Right atrium auricular region (tissue), 2 donors: ENCODE measurements around the gene KDM6B. TPM values are rescaled to one million over a fixed set of nuclear protein-coding genes. Genes with fewer than 3 reads are reported as not detected.
A peak's percentile ranks its signal among the peaks of the same experiment; 100 is the strongest.

Experiments used
- DNase-seq: peaks from one replicate; pipeline ENCODE4 v3.0.0-alpha.2; 2019; ENCODE audit warnings: low spot score
- H3K27ac ChIP-seq, 2 donors: fragments of 200-600 bp; sonication (generic); 1 replicate in 1 of 2; 2 replicates in 1 of 2; pipeline ENCODE4 v1.5.1; 2016 to 2019
- H3K27me3 ChIP-seq, 2 donors: fragments of 200-600 bp; sonication (generic); one replicate each; pipeline versions ENCODE4 v1.5.1 to v1.6.0; 2017 to 2019
- H3K36me3 ChIP-seq: fragments of 200-600 bp; sonication (generic); one replicate; pipeline ENCODE4 v1.5.1; 2016
- H3K4me1 ChIP-seq, 2 donors: fragments of 200-600 bp; sonication (generic); one replicate each; pipeline versions ENCODE4 v1.5.1 to v1.6.0; 2017 to 2019
- H3K4me3 ChIP-seq, 2 donors: fragments of 200-600 bp; sonication (generic); 1 replicate in 1 of 2; 2 replicates in 1 of 2; pipeline ENCODE4 v1.5.1; 2017 to 2019; ENCODE audit warnings: mild to moderate bottlenecking in 1 of 2, moderate library complexity in 1 of 2
- H3K9me3 ChIP-seq, 2 donors: fragments of 200-600 bp; sonication (generic); one replicate each; pipeline ENCODE4 v1.5.1; 2019
- total RNA-seq, 2 donors: library from RNA; depleted of rRNA; stranded (reverse); fragments of >200 nt; gene quantifications; one replicate each; pipeline ENCODE4 v1.1.0, GENCODE V29; 2016
- TF ChIP-seq, protein P1 (sequence below), 2 donors: fragments of 200-600 bp; sonication (generic); IDR thresholded peaks; one replicate each; pipeline ENCODE4 v1.5.1; 2019; ENCODE audit warnings: antibody characterized with exemption in 2 of 2

The KDM6B gene
- total RNA-seq, 2 donors from 2014 or later: 11.0 to 11.1 TPM

GRCh38 chr17:7880076-7880868 is 46.3 kb downstream of the KDM6B start:
- no peaks in the 10 kb centered on the region for H3K36me3 ChIP-seq
- no peak overlapping the region for H3K4me3 ChIP-seq
- H3K4me1 ChIP-seq: peaks cover 0 to 10% of the 10 kb centered on the region in 2 donors
- TF ChIP-seq, protein P1, sequence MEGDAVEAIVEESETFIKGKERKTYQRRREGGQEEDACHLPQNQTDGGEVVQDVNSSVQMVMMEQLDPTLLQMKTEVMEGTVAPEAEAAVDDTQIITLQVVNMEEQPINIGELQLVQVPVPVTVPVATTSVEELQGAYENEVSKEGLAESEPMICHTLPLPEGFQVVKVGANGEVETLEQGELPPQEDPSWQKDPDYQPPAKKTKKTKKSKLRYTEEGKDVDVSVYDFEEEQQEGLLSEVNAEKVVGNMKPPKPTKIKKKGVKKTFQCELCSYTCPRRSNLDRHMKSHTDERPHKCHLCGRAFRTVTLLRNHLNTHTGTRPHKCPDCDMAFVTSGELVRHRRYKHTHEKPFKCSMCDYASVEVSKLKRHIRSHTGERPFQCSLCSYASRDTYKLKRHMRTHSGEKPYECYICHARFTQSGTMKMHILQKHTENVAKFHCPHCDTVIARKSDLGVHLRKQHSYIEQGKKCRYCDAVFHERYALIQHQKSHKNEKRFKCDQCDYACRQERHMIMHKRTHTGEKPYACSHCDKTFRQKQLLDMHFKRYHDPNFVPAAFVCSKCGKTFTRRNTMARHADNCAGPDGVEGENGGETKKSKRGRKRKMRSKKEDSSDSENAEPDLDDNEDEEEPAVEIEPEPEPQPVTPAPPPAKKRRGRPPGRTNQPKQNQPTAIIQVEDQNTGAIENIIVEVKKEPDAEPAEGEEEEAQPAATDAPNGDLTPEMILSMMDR (IDR thresholded peaks at IDR 0.05): no peak
- no peaks in the 10 kb centered on the region for H3K27me3 ChIP-seq
- no peak overlapping the region for H3K27ac ChIP-seq
- no peaks in the 10 kb centered on the region for H3K9me3 ChIP-seq
- no peak for DNase-seq

- Histone ChIP-seq H3K4me3 (no peak overlapping the region), H3K4me1 (peaks cover 0 to 20% of the 10 kb centered on the region in 2 donors)
- DNase-seq: no peak
Measured at GRCh38 chr17:7881276-7882054, 47.4 kb downstream of the KDM6B start.

GRCh38 chr17:7882068-7882467 is 48.1 kb downstream of the KDM6B start:
- Histone ChIP-seq H3K36me3 (no peaks in the 10 kb centered on the region), H3K9me3 (no peaks in the 10 kb centered on the region), H3K27ac (no peak overlapping the region), H3K4me1 (peaks cover 0 to 26% of the 10 kb centered on the region in 2 donors), H3K4me3 (no peak overlapping the region), H3K27me3 (no peaks in the 10 kb centered on the region)
- TF ChIP-seq, protein P1 (IDR thresholded peaks at IDR 0.05): no peak
- no peak for DNase-seq

More at GRCh38 chr17:7881276-7882054, 47.4 kb downstream of the KDM6B start:
- Histone ChIP-seq H3K27ac (no peak overlapping the region), H3K36me3 (no peaks in the 10 kb centered on the region), H3K27me3 (no peaks in the 10 kb centered on the region), H3K9me3 (no peaks in the 10 kb centered on the region)
- TF ChIP-seq, protein P1 (IDR thresholded peaks at IDR 0.05): no peak

DNA sequence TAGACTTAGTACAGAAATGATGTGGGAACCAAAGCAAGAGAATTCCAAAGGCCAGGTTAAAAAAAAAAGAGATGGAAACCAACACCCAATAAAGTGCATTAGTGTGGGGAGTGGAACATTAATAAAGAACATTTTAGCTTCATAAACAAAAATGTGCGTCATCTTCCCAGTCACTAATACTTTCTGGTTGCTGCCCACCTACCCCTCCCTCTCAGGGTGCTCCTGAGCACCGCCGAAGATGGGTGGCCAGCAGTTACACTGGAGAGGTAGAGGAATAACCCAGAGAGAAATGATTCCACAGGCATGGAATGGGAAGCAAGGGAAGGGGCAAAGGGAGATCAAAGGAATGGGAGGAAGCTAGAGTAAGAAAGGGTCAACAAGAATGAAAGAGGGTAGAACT is 48.6 kb downstream of the KDM6B start:
- Histone ChIP-seq H3K27ac (peak overlapping the region in 1 of 2 donors; percentile 9), H3K9me3 (no peaks in the 10 kb centered on the region), H3K27me3 (no peaks in the 10 kb centered on the region), H3K36me3 (no peaks in the 10 kb centered on the region), H3K4me3 (no peak overlapping the region), H3K4me1 (peaks cover 0 to 31% of the 10 kb centered on the region in 2 donors)
- TF ChIP-seq, protein P1 (IDR thresholded peaks at IDR 0.05): no peak
- no peak for DNase-seq

Other genes with a start within 250 kb of the KDM6B start
- gene SOX15, start 244.1 kb upstream of the KDM6B start, total RNA-seq: 10 to 100 TPM in 1 of 2 donors, 1 to 10 TPM in 1; 5.6 to 11.5 TPM
- 10 to 100 TPM; 70.3 to 83.6 TPM for gene FXR2, start 219.3 kb upstream of the KDM6B start, total RNA-seq
- gene SAT2, start 206.4 kb upstream of the KDM6B start, total RNA-seq: 10 to 100 TPM; 56.0 to 78.5 TPM
- under 1 TPM in 1 of 2 donors, not detected in 1; 0.39 TPM for gene SHBG, start 204.1 kb upstream of the KDM6B start, total RNA-seq
- gene ATP1B2, start 183.3 kb upstream of the KDM6B start, total RNA-seq: 1 to 10 TPM; 1.2 to 2.2 TPM
- gene TP53, start 146.7 kb upstream of the KDM6B start, total RNA-seq: 10 to 100 TPM; 12.9 to 20.1 TPM
- 1 to 10 TPM; 3.7 to 6.1 TPM for gene WRAP53, start 145.7 kb upstream of the KDM6B start, total RNA-seq
- 1 to 10 TPM; 2.1 to 5.9 TPM for gene EFNB3, start 129.0 kb upstream of the KDM6B start, total RNA-seq
- gene DNAH2, start 116.5 kb upstream of the KDM6B start, total RNA-seq: under 1 TPM in 1 of 2 donors, not detected in 1; 0.08 TPM
- 10 to 100 TPM; 42.5 to 53.2 TPM for gene TMEM88, start 20.8 kb downstream of the KDM6B start, total RNA-seq
- gene NAA38, start 23.3 kb downstream of the KDM6B start, total RNA-seq: 10 to 100 TPM; 77.1 to 85.0 TPM
- gene CYB5D1, start 23.8 kb downstream of the KDM6B start, total RNA-seq: 1 to 10 TPM; 5.1 to 6.8 TPM
- 10 to 100 TPM; 17.6 to 44.7 TPM for gene CHD3, start 54.6 kb downstream of the KDM6B start, total RNA-seq
- 1 to 10 TPM; 1.6 to 5.8 TPM for gene RNF227, start 82.1 kb downstream of the KDM6B start, total RNA-seq
- under 1 TPM in 1 of 2 donors, not detected in 1; 0.39 TPM for gene KCNAB3, start 95.6 kb downstream of the KDM6B start, total RNA-seq
- gene TRAPPC1, start 97.7 kb downstream of the KDM6B start, total RNA-seq: 10 to 100 TPM; 52.4 to 68.2 TPM
- gene CNTROB, start 98.0 kb downstream of the KDM6B start, total RNA-seq: 1 to 10 TPM; 4.6 to 8.3 TPM
- gene GUCY2D, start 168.4 kb downstream of the KDM6B start, total RNA-seq: not detected
- 1 to 10 TPM; 1.2 to 1.8 TPM for gene ALOX15B, start 204.8 kb downstream of the KDM6B start, total RNA-seq